ENCODE data around the gene ZNF592.
A peak's percentile ranks its signal among the peaks of the same experiment; 100 is the strongest.

The ZNF592 gene, protein sequence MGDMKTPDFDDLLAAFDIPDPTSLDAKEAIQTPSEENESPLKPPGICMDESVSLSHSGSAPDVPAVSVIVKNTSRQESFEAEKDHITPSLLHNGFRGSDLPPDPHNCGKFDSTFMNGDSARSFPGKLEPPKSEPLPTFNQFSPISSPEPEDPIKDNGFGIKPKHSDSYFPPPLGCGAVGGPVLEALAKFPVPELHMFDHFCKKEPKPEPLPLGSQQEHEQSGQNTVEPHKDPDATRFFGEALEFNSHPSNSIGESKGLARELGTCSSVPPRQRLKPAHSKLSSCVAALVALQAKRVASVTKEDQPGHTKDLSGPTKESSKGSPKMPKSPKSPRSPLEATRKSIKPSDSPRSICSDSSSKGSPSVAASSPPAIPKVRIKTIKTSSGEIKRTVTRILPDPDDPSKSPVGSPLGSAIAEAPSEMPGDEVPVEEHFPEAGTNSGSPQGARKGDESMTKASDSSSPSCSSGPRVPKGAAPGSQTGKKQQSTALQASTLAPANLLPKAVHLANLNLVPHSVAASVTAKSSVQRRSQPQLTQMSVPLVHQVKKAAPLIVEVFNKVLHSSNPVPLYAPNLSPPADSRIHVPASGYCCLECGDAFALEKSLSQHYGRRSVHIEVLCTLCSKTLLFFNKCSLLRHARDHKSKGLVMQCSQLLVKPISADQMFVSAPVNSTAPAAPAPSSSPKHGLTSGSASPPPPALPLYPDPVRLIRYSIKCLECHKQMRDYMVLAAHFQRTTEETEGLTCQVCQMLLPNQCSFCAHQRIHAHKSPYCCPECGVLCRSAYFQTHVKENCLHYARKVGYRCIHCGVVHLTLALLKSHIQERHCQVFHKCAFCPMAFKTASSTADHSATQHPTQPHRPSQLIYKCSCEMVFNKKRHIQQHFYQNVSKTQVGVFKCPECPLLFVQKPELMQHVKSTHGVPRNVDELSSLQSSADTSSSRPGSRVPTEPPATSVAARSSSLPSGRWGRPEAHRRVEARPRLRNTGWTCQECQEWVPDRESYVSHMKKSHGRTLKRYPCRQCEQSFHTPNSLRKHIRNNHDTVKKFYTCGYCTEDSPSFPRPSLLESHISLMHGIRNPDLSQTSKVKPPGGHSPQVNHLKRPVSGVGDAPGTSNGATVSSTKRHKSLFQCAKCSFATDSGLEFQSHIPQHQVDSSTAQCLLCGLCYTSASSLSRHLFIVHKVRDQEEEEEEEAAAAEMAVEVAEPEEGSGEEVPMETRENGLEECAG (N-terminal part only)

DNA sequence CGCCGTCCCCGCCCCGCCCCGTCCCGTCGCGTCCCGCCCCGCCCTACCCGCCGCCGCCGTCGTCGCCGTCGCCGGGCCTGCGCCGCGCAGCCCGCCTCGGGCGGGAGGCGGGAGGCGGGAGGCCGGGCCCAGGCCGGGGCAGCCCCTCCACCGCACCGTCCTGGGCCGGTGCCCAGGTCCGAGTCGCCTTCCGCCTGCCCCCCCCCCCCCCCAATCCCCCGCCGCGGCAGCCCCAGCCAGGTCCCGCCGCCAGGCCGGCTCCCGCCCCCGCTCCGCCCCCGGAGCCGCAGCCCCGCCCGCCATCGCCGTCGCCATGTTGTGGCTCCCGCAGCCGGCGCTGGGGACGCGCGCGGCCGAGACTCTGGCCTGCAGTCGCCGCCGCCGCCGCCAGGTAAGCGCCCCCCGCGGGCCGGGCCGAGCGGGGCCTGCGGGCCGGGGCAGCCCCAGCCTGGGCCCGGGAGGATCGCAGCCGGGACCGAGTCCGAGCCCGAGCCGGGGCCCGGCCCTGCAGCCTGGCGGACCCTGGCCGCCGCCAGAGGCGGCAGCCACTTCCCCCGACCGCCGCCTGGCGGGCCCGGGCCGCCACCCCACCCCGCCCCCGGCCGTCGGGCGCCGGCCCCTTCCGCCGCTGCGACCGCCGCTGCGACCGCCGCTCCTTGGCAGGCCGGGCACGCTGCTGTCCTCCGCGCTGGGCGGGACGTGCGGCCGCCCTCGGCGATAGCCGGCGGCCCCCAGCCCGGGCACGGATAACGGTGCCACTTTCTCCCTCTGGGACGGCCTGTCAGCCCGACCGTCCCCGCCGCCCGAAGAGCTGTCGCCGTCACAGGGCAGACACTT, at the start of gene ZNF592:
Gene ZNF592 (plus strand): TSS at position 319 of the 837 bp plus-strand sequence. CDS start 34,084 bp downstream, outside the sequence.
- H3K4me3 Mint-ChIP-seq, result peak within 1 kb of the TSS; percentile 96
- H3K27ac Mint-ChIP-seq, result peak within 1 kb of the TSS; percentile 96
- peaks cover 74% of the 10 kb centered on the region for H3K4me1 Mint-ChIP-seq (ENCODE audit: low read depth)
- H3K36me3 Mint-ChIP-seq (ENCODE audit: low read depth), result peaks cover 22% of the 10 kb centered on the region
- no peaks in the 10 kb centered on the region for H3K27me3 Mint-ChIP-seq
- no peaks in the 10 kb centered on the region for H3K9me3 Mint-ChIP-seq

- Mint-ChIP-seq H3K36me3 (ENCODE audit: low read depth) (peaks cover 15% of the 10 kb centered on the region), H3K9me3 (no peaks in the 10 kb centered on the region), H3K27ac (peak overlapping the region; percentile 86), H3K4me3 (peak overlapping the region; percentile 30), H3K4me1 (ENCODE audit: low read depth) (peaks cover 71% of the 10 kb centered on the region), H3K27me3 (no peaks in the 10 kb centered on the region)
Measured at GRCh38 chr15:84699538-84700191, 48.7 kb upstream of the ZNF592 start.

GRCh38 chr15:84702961-84703482, 45.4 kb upstream of the ZNF592 start:
- H3K36me3 Mint-ChIP-seq (ENCODE audit: low read depth), result peaks cover 19% of the 10 kb centered on the region
- no peak overlapping the region for H3K27ac Mint-ChIP-seq
- no peaks in the 10 kb centered on the region for H3K27me3 Mint-ChIP-seq
- H3K4me1 Mint-ChIP-seq (ENCODE audit: low read depth), result peaks cover 69% of the 10 kb centered on the region
- no peak overlapping the region for H3K4me3 Mint-ChIP-seq
- H3K9me3 Mint-ChIP-seq, result no peaks in the 10 kb centered on the region

DNA sequence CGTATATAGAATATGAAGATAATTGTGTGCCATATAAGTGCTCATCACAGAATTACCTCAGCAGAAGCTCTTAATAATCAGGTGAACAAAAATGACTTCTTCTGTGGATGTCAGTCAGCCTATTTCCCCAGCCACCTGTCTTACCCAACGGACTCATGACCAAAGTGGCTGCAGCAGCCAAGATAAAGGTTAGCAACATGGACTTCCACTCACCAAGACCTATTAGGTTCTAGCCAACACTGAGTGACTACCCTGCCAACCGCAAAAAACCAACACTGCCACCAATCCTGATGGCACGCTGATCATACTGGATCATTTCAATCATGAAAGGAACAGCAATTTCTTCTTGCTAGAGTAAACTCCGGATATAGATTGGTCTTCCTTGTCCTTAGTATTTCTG, 44.6 kb upstream of the ZNF592 start:
- no peaks in the 10 kb centered on the region for H3K9me3 Mint-ChIP-seq
- H3K27me3 Mint-ChIP-seq, result no peaks in the 10 kb centered on the region
- peaks cover 67% of the 10 kb centered on the region for H3K4me1 Mint-ChIP-seq (ENCODE audit: low read depth)
- peaks cover 22% of the 10 kb centered on the region for H3K36me3 Mint-ChIP-seq (ENCODE audit: low read depth)
- H3K4me3 Mint-ChIP-seq, result no peak overlapping the region
- H3K27ac Mint-ChIP-seq, result no peak overlapping the region

DNA sequence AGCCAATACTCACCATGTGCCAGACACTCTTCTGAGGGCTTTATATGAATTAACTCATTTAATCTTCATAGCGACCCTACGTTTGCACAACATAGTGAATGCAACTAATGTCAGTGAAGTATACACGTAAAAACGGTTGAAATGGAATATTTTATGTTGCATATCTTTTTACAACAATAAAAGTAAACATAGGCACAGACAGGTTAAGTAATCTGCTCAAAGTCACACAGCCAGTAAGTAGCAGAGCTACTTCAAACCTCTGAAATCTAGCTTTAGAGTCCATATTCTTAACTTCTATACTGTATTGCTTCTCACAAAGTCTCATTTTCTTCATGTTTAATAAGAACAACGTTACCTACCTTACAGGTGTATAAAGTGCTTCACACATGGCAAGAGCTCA, 34.0 kb upstream of the ZNF592 start:
- no peaks in the 10 kb centered on the region for H3K9me3 Mint-ChIP-seq
- H3K27ac Mint-ChIP-seq, result no peak overlapping the region
- no peaks in the 10 kb centered on the region for H3K27me3 Mint-ChIP-seq
- H3K4me3 Mint-ChIP-seq, result peak overlapping the region; percentile 93
- H3K36me3 Mint-ChIP-seq (ENCODE audit: low read depth), result peaks cover 14% of the 10 kb centered on the region
- H3K4me1 Mint-ChIP-seq (ENCODE audit: low read depth), result peaks cover 45% of the 10 kb centered on the region

- Mint-ChIP-seq H3K4me1 (ENCODE audit: low read depth) (peaks cover 45% of the 10 kb centered on the region), H3K27me3 (no peaks in the 10 kb centered on the region), H3K27ac (peak overlapping the region; percentile 91), H3K36me3 (ENCODE audit: low read depth) (peaks cover 14% of the 10 kb centered on the region), H3K9me3 (no peaks in the 10 kb centered on the region), H3K4me3 (peak overlapping the region; percentile 93)
Measured at GRCh38 chr15:84714821-84715220, 33.6 kb upstream of the ZNF592 start.

GRCh38 chr15:84715441-84716035, 32.9 kb upstream of the ZNF592 start:
- Mint-ChIP-seq H3K27ac (peak overlapping the region; percentile 91), H3K36me3 (ENCODE audit: low read depth) (peaks cover 14% of the 10 kb centered on the region), H3K4me1 (ENCODE audit: low read depth) (peaks cover 46% of the 10 kb centered on the region), H3K4me3 (peak overlapping the region; percentile 93), H3K9me3 (no peaks in the 10 kb centered on the region), H3K27me3 (no peaks in the 10 kb centered on the region)

DNA sequence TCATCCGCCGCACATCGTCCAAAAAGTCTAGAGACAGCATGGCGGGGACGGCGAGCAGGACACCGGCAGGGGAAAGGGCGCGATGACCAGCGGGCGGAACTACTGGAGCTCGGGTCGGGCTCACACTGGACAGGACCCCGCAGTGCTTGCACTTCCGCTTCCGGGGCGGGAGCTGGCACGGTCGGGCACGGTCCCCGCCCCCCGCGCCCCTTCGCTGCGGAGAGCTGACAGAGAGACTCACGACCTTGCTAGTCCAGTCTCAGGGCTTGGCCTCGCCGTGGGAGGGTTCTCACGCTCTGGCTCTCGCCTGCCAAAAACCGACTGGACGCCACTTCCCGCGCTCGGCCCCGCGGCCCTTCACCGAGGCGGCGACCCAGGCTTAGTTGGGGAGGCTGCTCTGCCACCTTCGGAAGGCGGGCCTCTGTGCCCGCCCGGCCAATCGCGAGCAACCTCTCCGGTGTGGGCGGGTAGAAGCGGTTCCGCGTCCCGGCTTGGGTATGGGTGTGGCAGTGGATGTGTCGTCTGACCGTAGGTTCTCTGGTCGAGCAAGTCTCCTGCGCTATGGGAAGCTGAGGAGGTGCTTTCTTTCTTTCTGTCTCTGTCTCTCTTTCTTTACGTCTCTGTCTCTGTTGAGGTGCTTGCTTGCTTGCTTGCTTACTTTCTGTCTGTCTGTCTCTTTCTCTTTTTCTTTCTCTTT, 32.2 kb upstream of the ZNF592 start, which contains the start of gene SEC11A:
Gene SEC11A (minus strand): TSS at position 104 of the 697 bp plus-strand sequence. CDS start 64 bp downstream, at position 40.
- peaks cover 51% of the 10 kb centered on the region for H3K4me1 Mint-ChIP-seq (ENCODE audit: low read depth)
- H3K27me3 Mint-ChIP-seq, result no peaks in the 10 kb centered on the region
- peak within 1 kb of the TSS; percentile 93 for H3K4me3 Mint-ChIP-seq
- no peaks in the 10 kb centered on the region for H3K9me3 Mint-ChIP-seq
- H3K27ac Mint-ChIP-seq, result peak within 1 kb of the TSS; percentile 91
- H3K36me3 Mint-ChIP-seq (ENCODE audit: low read depth), result peaks cover 14% of the 10 kb centered on the region

DNA sequence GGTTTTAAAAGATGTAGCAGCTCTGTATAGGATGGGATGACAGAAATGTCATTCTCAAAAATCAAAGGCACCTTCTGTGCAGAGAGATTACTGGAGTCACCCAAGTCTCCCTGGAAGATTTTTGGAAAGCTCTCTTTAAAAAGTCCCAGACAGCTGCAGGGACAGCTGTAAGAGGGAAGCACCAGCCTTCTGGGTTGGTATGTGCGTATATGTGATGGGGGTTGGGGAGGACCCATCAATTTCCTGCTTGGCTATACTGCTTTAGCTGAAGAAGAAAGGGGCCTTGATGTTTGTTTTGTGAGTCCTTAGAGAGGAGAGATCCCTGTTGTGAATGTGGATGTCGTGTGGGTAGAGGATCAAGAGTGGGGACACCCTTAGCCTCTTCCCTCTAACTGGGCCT, 27.0 kb upstream of the ZNF592 start:
- Mint-ChIP-seq H3K4me1 (ENCODE audit: low read depth) (peaks cover 42% of the 10 kb centered on the region), H3K4me3 (no peak overlapping the region), H3K36me3 (ENCODE audit: low read depth) (no peaks in the 10 kb centered on the region), H3K27me3 (no peaks in the 10 kb centered on the region), H3K27ac (peak overlapping the region; percentile 42), H3K9me3 (no peaks in the 10 kb centered on the region)

- peaks cover 33% of the 10 kb centered on the region for H3K4me1 Mint-ChIP-seq (ENCODE audit: low read depth)
- H3K36me3 Mint-ChIP-seq (ENCODE audit: low read depth), result no peaks in the 10 kb centered on the region
- H3K4me3 Mint-ChIP-seq, result no peak overlapping the region
- H3K27ac Mint-ChIP-seq, result no peak overlapping the region
- H3K27me3 Mint-ChIP-seq, result no peaks in the 10 kb centered on the region
- no peaks in the 10 kb centered on the region for H3K9me3 Mint-ChIP-seq
Measured at GRCh38 chr15:84722628-84723027, 25.8 kb upstream of the ZNF592 start.

DNA sequence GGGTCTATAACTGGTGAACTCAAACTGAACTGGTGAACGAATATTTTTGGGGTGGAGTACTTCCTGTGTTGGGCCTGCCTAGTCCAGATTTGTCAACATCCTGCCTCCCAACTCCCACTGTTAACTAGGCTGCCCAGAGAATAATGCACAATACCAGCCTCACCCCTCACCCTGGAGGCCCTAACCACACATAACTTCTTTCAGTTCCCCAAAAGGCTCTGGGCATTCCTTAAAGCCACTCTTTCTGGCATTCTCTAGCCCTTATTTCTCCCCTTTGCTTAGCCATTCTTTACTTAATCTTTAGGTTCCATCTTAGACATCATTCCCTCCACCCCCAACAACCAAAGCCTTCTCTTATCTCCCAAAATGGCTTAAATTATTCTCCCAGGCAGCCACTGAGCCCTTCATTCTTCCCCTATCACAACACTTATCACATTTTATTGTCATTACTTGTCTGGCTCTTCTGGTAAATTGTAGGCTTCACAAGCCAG, 23.3 kb upstream of the ZNF592 start:
- Mint-ChIP-seq H3K4me1 (ENCODE audit: low read depth) (peaks cover 42% of the 10 kb centered on the region), H3K27me3 (no peaks in the 10 kb centered on the region), H3K9me3 (no peaks in the 10 kb centered on the region), H3K4me3 (peak overlapping the region; percentile 1), H3K36me3 (ENCODE audit: low read depth) (no peaks in the 10 kb centered on the region), H3K27ac (peak overlapping the region; percentile 53)

DNA sequence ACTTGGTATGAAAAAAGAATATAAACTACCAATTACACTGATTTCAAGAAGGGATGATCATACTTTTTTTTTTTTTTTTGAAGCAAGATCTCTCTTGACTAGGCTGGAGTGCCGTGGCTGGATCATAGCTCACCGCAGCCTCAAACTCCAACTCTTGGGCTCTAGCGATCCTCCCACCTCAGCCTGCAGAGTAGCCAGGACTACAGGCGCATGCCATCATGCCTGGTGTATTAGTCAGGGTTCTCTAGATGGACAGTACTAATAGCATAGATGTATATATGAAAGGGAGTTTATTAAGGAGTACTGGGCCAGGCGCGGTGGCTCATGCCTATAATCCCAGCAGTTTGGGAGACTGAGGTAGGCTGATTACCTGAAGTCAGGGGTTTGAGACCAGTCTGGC, 21.0 kb upstream of the ZNF592 start:
- no peaks in the 10 kb centered on the region for H3K27me3 Mint-ChIP-seq
- no peaks in the 10 kb centered on the region for H3K9me3 Mint-ChIP-seq
- no peak overlapping the region for H3K27ac Mint-ChIP-seq
- H3K4me1 Mint-ChIP-seq (ENCODE audit: low read depth), result peaks cover 31% of the 10 kb centered on the region
- no peaks in the 10 kb centered on the region for H3K36me3 Mint-ChIP-seq (ENCODE audit: low read depth)
- H3K4me3 Mint-ChIP-seq, result no peak overlapping the region
